DMS153 (cell line): ENCODE data around the gene DDX41.

Source experiments
- DNase-seq: peaks from one replicate; lab custom pipeline; 2025; lab: John Stamatoyannopoulos, UW

DDX41 gene

DNA sequence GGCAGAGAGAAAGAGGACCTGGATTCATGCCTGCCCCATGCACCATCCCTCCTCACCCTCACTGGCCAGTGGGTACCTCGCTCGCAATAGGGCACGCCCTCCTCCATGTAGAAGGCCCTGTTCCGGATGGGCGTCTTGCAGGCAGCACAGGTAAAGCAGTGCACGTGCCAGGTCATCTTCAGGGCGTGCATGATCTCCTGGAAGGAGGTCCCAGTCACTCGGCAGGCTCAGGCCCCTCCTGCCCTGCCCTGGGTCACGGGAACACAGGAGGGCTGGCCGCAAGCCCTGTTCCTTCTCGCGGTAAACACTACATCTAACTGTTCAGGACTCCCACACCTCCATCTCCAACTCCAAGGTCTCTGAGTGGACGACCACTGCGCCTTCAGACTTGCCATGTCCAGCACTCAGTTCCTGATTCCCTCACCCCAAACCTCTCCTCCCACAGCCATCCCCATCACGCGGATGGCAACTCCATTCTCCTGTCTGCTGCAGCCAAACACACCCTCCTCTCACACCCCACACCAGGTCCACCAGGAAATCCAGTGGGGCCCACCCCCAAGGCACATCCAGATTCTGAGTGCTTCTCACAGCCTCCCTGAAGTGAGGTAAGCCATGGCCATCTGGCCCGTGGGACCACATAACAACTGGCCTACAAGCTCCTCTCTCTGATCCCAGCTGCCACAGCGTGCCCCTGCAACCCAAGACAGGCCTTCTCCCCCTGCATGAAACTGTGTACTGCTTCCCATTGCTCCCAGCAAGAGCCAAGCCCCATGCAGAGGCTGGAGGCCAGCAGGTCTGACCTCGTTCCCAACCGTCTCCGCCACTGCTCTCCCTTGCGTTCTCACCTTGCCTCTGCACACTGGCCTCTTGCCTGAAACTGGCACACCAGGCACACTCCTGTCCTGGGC, 32.5 kb downstream of the DDX41 start:
- no peak for DNase-seq

DNA sequence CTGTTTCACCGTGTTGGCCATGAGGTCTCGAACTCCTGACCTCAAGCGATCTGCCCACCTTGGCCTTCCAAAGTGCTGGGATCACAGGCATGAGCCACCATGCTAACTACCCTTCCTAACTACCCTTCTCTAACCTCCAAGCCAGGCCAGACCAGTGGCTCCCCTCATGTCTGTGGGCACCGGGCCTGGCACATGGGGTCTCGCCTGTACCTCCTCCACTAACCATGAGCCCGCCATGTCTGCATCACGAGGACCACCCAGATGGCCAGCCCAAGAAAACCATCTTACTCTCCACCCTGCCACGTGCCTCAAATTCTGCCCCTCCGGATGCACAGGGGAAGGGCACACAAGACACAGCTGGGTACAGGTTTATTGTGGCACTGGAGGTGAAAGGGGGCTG, 33.7 kb downstream of the DDX41 start:
- DNase-seq = no peak

DNA sequence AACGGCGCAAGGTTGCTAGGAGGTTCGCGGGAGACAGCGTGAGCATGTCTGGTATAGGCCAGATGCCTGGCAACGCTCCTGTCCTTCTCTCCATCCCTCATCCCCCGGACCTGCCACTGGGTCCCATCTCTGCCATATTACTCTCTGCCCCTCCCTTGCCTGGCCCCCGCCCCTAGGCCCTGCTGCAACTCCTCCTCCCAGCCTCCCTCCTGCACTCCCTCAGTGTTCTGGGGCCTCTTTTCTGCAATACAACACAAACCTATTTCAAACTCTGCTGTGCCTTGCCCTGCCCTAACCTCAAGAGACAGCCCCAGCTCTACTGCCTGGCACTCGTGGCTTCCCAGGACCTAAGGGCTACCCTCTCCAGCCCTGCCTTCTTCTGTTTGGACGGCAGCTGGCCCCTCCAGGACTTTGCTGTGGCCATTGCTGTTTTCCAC, 34.4 kb downstream of the DDX41 start:
- no peak for DNase-seq

DNA sequence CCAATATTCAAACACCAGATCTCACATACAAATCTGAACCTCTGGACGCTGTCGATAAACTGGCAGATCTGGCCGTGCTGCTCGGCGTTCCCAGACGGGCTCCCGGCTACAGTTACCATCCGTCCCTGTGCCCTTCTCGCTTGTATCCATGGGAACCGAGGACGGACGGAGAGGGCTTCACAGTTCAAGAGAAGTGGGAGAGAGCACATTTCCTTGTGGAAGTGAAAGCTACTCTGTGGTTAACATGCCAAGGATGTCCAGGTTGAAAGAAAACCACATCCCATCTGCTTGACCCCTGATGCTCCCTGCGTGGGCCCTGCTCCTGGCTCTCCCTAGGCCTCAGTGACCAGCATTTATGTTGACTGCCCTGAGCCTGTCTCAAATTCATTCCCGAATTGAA, 37.0 kb downstream of the DDX41 start:
- no peak for DNase-seq

GRCh38 chr5:177478711-177479646, 37.8 kb downstream of the DDX41 start:
- no peak for DNase-seq

- DNase-seq = no peak
Measured at GRCh38 chr5:177477701-177478477, 38.9 kb downstream of the DDX41 start.

GRCh38 chr5:177476531-177477233, 40.1 kb downstream of the DDX41 start:
- no peak for DNase-seq

DNA sequence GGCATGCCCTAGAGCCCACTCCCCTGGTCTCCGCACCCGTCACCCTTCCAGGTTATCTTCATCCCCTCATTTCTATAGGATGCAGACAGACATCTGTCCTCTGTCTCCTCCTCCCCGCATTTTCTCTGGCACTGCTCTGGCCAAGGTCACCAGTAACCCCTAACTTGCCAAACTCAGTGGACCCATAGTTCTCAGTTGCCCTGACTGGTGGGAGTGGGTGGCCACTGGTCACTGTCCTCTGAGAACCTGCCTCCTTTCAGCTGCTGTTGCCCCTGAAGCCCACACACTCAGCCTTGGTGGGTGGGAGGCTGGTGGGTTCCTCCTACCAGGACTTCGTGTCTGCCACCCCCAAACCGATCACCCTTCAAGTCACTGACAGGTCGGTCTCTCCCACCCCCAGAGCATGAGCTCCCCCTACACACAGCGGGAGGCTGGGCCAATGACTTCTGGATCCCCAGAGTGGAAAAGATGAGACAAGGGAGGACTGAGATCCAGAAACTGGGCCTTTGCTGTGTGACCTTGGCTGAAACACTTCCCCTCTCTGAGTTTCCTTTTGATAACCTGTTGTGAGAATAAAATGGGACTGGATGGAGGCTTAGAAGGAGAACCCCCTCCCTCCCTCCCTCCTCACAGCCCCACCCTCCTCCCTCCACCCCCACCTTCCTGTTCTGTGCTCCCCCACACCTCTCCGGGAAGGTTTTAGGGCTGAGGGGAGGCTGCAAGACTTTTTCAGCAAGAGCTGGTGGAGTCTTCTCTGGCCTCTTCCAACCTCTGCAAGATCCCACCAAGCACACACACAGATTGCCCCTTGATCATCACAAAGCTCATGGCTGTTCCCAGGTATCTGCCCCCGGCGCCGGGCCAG, 41.0 kb downstream of the DDX41 start:
- DNase-seq = no peak

DNA sequence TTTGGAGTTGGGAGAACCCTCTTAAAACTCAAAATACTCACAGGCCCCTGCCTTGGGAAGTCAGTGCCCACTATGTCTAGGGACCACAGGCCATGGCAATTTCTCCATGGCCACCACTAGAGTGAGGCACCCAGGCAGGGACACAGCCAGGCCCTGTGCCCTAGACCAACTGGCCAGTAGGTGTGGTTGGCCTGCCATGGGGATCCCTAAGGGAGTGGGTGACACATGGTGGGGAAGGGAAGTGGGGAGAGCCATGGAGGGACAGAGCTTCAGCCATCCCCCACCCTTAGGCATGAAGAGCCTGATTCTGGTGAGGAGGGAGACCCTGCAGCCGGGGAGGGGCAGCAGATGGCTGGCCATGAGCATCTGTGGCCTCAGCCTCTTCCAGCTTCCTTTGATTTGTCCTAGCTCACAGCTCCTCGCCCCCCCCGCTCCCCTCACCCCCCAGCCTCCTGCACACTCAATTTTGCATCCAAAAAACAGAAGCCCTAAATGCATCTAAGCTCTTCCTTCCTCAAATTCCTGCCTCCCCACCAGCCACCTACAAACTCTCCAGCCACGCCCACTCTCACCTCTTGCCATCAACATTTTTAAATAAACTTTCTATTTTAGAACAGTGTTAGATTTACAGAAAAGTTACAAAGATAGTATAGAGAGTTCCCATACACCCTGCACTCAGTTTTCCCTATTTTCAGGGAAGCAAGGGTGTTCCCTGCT, 41.8 kb downstream of the DDX41 start:
- no peak for DNase-seq

GRCh38 chr5:177474002-177474476, 42.7 kb downstream of the DDX41 start:
- no peak for DNase-seq

- DNase-seq = no peak
Measured at GRCh38 chr5:177473443-177474001, 43.2 kb downstream of the DDX41 start, which contains the start of gene DBN1. TSS of gene DBN1 (minus strand) at chr5:177473634. CDS start at chr5:177473521, 113 bp downstream.

DNA sequence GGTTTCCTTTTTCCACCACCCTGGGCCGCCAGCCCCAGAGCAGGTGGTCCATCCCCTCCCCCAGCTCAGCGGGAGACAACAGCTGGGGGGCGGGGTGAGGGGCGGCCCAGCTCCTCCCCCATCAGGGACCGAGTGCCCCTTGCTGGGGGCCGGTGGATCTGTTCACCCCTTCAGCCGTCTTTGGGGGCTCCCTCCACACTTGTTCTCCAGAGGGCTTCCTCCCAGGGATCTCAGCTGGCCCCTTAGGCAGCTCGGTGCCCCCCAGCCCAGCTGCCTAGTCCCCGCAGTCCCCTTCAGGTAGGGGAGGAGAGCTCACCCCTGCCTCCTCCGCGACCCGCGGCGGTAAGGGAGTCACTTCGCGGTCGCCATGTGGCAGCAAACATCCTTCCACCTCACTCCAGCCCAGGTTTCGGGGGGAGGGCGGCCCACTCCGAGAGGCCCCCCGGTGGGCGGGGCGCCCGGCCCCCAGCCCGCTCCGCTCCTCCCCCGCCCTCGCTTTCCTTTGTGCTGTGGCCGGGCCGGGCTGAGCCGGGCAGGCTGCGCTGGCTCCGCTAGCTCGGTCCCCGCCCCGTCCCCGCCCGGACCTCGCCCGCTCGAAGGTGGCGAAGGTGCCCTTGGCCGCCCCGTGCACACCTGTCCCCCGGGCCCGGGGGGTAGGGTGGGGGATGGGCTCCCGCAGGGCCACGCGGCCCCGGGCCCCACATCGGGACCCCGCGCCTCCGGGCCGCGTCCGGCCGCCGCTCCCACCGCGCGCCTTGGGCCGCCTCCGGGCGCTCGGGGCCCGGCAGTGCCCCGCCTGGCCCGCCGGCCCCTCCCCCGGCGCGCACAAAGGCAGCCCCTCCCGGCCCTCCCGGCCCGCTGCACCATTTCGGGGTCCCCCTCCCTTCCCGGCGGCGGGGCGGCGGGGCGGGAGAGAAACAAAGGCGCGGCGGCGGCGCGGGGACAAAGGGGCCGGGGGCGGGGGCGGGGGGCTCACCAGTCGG, 44.0 kb downstream of the DDX41 start:
- no peak for DNase-seq

DNA sequence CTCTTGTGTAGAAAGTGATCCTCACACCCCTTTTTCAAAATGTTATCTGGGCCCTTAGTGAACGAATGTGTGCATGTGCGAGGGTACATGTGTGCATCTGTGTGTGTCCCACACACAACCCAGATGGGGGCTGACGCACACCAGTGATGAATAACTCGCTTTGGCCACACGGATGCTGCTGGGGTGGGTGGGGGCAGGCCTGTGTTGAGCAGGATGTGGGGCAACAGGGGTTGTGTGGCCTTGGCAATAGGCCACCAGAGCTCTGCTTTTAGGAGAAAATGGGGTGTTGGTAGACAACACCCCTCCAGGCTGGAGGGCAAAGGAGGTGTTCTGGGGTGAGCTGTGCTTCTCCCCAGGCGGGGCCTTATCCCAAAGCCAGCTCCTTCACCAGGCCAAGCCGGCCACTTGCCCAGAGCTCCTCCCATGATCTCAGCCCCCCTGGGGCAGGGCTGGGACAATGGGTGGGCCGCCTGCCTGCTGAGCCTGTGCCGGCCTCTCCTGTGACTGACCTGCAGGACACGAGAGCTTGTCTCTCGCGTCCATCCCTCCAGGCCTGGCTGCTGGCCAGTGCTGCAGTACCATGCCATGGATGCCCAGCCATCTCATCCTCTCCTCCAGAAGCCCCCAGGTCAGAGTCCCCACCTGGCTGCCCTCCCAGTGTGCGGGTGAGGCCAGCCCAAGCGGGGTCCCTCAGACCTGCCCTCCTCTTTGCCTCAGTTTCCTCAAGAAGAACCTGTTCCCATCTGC, 45.0 kb downstream of the DDX41 start:
- DNase-seq = no peak

DNA sequence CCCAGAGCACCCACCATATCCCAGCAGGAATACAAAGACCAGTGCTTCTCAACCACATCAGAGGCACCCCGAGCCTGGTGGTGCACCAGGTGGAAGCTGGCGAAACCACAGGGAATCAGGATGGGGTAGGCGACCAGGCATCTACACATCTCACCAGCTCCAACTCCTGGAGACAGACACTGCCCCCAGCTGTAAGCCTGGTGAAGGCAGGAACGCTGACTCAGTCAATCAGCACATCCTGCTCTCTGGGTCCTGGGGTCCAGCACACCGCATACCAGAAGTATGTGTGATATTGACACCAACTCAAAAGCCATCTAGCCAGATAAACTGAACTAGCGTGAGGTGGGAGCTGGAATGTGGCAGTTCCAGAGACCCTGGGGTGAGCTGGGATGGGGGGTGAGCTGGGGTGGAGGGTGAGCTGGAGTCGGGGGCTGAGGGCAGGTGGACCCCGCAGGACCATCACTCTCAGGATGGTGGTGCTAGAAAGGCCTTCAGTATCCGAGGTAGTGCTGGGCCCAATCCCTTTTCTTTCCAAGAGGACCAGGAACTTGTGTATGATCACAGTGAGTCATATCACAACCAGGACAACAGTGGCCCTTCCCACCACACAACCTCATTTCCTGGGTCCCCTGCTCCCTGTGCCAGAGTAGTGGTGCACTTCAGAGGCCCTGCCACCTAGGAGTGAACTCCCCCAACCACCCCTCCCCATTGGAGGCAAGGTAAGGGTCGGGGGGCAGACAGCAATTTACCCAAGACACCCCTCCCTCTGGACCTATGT, 45.8 kb downstream of the DDX41 start:
- DNase-seq = no peak

GRCh38 chr5:177469750-177470525, 46.8 kb downstream of the DDX41 start:
- DNase-seq = no peak
